AG04449 (cell line): ENCODE results near the gene PPP1R2.
"Not testable (repeated sequence)": the region's sequence is repeated elsewhere in the genome, so short reads cannot be mapped to it uniquely, and the experiment has no call there.

Source experiments
- CTCF ChIA-PET: fragments of 350-600 bp; formaldehyde crosslinking; extraction: SDS; loops from one replicate; lab custom pipeline; 2021; ENCODE audit warnings: antibody characterized with exemption; lab: Yijun Ruan, JAX
- POLR2A ChIA-PET: fragments of 400-600, 350-600 bp; formaldehyde crosslinking; extraction: SDS; loops from one replicate; lab custom pipeline; 2020; ENCODE audit warnings: antibody characterized with exemption, inconsistent platforms; lab: Yijun Ruan, JAX
- DNase-seq: peaks from one replicate; pipeline ENCODE4 v3.0.0-alpha.2; 2010; ENCODE audit warnings: low read depth, low spot score
- H3K4me3 ChIP-seq: 2 replicates; pipeline ENCODE4 v1.5.1; 2011; ENCODE audit warnings: low read depth, mild to moderate bottlenecking, control low read depth, low read length
- CTCF ChIP-seq: IDR thresholded peaks from one replicate; pipeline ENCODE4 v1.5.1; 2011; ENCODE audit warnings: mild to moderate bottlenecking, moderate library complexity, low read length, control low read depth, inconsistent platforms; ENCODE audit not compliant: insufficient read depth; ENCODE audit errors: missing control alignments

The PPP1R2 gene

GRCh38 chr3:195511136-195511535 is 32.0 kb downstream of the PPP1R2 start:
- ChIA-PET CTCF (interaction anchor here (1.4 to 3.8 kb wide), 2 partner anchors 11 to 242 kb away, joined by 3 to 18 read pairs; no protein-coding TSS in a partner anchor), POLR2A (interaction anchor here (0.6 kb wide), 1 partner anchor 83 kb away, joined by 3 read pairs; no protein-coding TSS in a partner anchor)
- no peak overlapping the region for H3K4me3 ChIP-seq
- DNase-seq: no peak
- no peak for TF ChIP-seq CTCF

GRCh38 chr3:195508185-195508584 is 34.9 kb downstream of the PPP1R2 start:
- H3K4me3 ChIP-seq: no peak overlapping the region
- POLR2A ChIA-PET: interaction anchor here (0.7 kb wide), 1 partner anchor 826 kb away, joined by 4 read pairs; no protein-coding TSS in a partner anchor
- no peak for DNase-seq
- CTCF ChIA-PET: interaction anchor here (1.2 to 4.8 kb wide), 3 partner anchors 14 to 238 kb away, joined by 4 to 38 read pairs (median 10); partner anchors contain the start of gene XXYLT1
- TF ChIP-seq CTCF: no peak

- no peak for TF ChIP-seq CTCF
- CTCF ChIA-PET: interaction anchor here (0.6 kb wide), 1 partner anchor 204 kb away, joined by 4 read pairs; the partner anchor contains the start of gene XXYLT1
- H3K4me3 ChIP-seq: no peak overlapping the region
- POLR2A ChIA-PET: no interaction called here
- DNase-seq: no peak
These were observed 67.5 kb downstream of the PPP1R2 start for GRCh38 chr3:195475614-195476013.

- POLR2A ChIA-PET, H3K4me3 ChIP-seq, DNase-seq: not testable (repeated sequence)
- CTCF ChIA-PET: interaction anchor here (0.6 kb wide), 1 partner anchor 204 kb away, joined by 4 read pairs; the partner anchor contains the start of gene XXYLT1
These were observed 68.0 kb downstream of the PPP1R2 start for GRCh38 chr3:195475116-195475515.

- no peak overlapping the region for H3K4me3 ChIP-seq
- POLR2A ChIA-PET: no interaction called here
- CTCF ChIA-PET: no interaction called here
- no peak for TF ChIP-seq CTCF
- DNase-seq: no peak
These were observed 74.3 kb downstream of the PPP1R2 start for GRCh38 chr3:195468841-195469240.

GRCh38 chr3:195468391-195468776 is 74.7 kb downstream of the PPP1R2 start:
- no peak for TF ChIP-seq CTCF
- ChIA-PET CTCF (no interaction called here), POLR2A (no interaction called here)
- DNase-seq: no peak
- no peak overlapping the region for H3K4me3 ChIP-seq
